HG03558 (cell line): ENCODE data around the gene MORN3.
A peak's percentile ranks its signal among the peaks of the same experiment; 100 is the strongest.
"Not testable (repeated sequence)": the region's sequence is repeated elsewhere in the genome, so short reads cannot be mapped to it uniquely, and the experiment has no call there.

Experiments used
- ATAC-seq: cut with Tn5 transposase; IDR thresholded peaks from one replicate; pipeline ENCODE4 v1.9.1; 2021; ENCODE audit warnings: moderate number of reproducible peaks; ENCODE audit not compliant: unreplicated experiment; ENCODE audit errors: extremely low read depth

The MORN3 gene, protein sequence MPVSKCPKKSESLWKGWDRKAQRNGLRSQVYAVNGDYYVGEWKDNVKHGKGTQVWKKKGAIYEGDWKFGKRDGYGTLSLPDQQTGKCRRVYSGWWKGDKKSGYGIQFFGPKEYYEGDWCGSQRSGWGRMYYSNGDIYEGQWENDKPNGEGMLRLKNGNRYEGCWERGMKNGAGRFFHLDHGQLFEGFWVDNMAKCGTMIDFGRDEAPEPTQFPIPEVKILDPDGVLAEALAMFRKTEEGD

DNA sequence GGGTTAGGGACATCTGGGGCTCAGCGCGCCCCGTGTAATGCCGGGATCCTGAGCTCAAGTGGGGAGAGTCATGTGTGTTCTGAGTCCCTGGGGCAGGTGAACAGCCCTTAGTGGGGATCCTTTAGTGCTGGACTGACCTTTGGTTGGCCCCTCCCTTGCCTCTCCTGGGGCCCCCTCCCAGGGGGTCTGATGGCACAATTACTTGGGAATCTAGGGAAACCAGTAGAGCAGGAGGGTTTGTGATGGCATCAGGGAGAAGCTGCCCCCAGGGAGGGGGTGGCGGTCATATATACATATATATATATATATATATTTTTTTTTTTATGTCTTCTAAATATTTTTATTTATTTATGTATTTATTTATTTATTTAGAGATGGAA, at the start of gene MORN3:
Gene MORN3 (minus strand): TSS at position 134 of the 380 bp plus-strand sequence. CDS start 171 bp downstream, outside the sequence.
- no peak for ATAC-seq

DNA sequence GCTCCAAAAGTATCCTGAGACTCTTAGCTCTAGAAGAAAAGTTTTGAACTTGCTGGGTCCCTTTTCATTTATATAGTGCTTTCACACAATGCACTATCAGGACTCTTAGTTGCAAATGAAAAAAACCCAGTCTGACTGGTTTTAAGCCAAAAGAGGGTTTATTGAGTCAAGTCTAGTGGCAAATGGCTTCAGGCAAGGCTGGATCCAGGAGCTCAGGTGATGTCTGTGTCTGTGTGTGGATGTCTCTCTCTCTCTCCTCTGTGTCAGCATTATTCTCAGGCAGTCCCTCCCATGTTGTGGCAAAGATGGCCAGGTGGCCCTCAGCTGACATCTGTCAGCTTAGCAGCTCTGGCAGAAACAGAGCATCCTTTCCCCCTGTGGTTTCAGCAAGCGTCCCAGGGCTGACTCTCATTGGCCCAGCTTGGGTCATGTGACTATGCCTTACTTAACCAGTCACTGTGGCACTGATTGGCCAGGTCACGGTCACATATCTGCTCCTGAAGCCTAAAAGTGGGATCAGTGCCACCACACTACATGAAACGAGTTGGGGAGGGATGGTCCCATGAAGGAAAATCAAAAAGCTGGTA, 49.3 kb upstream of the MORN3 start:
- no peak for ATAC-seq

DNA sequence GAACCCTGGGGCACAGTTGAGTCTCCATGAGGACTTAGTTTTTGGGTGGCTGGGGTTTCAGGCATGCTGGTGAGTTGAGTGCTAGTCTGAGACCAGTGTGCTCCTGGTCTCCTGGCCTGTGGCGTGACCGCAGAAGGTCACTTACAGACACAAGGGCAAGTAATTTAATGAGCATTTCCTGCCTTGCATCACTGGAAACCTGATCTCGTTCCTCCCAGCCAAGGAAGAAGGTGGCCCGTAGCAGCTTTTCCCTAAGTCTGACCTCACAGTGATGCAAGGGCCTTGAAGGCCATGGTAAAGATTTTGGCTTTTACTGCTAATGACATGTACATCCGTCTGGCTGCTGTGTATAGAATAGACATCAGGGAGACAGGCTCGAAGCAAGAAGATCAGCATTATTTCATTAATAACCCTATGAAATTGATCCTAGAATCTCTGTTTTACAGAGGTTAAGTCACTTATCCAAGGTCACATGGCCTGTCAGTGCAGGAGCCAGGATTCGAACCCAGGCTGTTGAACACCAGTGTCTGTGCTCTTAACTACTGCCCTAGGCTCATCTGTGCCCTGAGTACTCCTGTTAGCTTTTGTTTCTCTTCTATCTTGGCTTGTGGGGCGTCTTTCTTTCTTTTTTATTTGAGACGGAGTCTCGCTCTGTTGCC, 47.7 kb upstream of the MORN3 start:
- no peak for ATAC-seq

DNA sequence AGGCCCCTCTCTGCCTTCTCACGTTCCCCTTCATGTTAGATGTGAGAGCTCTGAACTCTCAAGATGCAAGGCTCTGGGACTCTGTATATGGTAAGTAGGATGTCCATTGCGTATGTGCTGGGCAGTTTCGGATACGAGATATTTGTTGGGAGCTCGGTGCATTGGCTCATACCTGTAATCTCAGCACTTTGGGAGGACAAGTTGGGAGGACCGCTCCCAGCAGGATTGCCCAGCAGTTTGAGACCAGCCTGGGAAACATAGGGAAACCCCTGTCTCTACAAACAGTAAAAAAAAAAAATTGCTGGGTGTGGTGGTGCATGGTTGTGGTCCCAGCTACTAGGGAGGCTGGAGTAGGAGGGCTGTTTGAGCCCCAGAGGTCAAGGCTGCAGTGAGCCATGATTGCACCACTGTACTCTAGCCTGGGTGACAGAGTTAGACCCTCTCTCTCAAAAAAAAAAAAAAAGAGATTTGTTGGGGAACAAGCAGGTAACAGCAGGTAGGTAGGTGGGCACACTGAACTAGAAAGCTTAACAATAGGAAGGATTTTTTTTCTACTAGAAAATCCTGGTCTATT, 46.5 kb upstream of the MORN3 start:
- ATAC-seq: no peak

DNA sequence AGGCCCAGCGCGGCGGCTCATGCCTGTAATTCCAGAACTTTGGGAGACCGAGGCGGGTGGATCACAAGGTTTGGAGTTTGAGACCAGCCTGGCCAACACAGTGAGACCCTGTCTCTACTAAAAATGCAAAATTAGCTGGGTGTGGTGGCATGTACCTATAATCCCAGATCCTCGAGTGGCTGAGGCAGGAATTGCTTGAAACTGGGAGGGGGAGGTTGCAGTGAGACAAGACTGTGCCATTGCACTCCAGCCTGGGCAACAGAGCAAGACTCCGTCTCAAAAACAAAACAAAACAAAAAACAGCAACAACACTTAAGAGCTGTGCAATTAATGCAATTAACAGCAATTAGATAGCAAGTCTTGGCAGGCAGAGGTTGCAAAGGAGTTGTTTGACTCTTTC, 45.6 kb upstream of the MORN3 start:
- not testable (repeated sequence) for ATAC-seq

DNA sequence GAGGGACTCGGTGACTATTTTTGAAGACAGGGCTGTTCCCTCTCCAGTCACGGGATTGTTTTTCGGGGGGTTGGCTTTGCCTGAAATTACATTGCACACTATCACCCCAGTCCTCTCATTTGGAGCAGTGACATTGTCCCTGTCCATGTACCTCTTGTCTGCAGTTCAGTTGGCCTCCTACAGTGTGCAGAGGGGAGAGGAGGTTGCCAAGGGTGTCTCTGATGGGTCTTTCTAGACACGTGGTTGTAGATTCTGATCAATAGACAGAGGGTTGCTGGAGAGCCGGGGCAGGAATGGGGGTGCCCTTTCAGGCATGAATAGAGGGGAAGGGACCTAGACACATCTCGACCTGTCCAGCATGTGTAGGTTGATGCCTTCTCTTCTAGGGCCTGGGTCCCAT, 44.3 kb upstream of the MORN3 start:
- no peak for ATAC-seq

DNA sequence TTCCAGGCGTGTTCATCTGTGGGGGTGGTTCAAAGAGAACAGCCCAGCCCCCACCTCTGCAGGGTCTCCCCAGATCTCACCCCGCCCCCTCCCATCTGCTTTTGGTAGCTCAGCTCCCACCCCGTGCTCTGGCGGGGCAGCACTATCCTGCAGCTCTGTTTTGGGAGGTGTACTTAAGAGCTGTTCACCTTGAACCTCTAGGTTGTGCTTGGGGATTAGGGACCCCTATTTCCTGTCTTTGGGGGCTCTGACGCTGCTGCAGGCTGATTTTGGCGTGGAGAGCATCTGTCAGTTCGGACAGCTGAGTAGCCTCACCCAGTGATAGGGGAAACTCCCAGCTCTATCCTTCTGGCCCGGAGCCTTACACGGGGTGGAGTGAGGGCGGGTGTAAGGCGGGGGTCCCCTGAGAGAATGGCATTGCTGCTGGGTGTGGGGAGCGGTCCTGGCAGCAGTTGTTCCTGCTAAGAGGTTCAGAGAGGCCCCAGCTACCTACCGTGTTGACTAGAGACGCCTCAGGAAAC, 43.9 kb upstream of the MORN3 start:
- no peak for ATAC-seq

DNA sequence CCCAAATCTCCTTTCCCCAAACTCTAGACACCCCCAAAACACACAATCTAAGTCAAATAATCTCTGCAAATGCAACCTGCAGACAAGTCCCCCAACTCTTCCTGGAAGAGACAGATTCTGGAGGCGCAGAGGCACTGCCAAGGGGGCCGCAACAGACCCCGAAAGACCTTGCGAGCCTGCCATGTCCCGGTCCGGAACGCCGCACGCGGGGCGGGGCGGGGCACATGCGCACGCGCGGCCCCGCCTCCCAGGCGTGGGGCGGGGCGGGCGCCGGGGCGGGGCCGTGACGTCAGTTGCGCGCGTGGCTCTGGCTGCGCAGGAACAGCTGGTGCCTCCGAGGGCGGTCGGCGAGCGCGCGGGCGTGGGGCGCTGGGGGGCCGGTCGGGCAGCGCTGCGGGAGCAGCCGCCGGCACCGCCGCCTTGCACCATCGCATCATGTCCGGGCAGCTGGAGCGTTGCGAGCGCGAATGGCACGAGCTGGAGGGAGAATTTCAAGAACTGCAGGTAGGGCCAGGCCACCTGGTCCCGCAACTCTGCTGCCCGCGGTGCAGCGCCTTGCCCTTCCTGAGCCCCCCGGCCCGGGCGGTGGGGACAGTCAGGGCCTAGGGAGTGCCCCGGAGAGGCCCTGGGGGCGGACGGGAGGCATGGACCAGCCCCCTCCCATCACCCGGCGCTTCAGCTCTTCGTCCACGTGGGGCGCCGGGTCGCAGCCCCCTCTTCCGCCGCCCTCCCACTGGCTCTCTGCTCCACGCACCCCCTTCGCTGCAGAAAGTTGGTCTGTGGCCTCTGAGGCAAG, 43.2 kb upstream of the MORN3 start, which contains the start of gene TMEM120B:
Gene TMEM120B (plus strand): TSS at position 292 of the 796 bp plus-strand sequence. CDS start 144 bp downstream, at position 436.
- ATAC-seq: peak; percentile 73

DNA sequence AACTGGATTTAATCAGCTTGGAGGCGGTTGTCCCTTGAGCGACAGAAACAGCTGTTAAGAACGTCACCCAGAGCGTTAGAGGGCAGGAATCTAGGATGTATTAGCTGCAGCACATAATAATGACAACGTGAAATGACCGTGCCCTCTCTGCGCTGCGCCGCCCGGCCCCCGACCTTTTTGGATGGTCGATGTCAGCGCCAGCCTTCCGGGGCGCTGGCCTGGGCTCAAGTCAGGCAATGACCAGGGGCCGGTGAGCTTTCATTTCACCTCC, 42.7 kb upstream of the MORN3 start:
- no peak for ATAC-seq

DNA sequence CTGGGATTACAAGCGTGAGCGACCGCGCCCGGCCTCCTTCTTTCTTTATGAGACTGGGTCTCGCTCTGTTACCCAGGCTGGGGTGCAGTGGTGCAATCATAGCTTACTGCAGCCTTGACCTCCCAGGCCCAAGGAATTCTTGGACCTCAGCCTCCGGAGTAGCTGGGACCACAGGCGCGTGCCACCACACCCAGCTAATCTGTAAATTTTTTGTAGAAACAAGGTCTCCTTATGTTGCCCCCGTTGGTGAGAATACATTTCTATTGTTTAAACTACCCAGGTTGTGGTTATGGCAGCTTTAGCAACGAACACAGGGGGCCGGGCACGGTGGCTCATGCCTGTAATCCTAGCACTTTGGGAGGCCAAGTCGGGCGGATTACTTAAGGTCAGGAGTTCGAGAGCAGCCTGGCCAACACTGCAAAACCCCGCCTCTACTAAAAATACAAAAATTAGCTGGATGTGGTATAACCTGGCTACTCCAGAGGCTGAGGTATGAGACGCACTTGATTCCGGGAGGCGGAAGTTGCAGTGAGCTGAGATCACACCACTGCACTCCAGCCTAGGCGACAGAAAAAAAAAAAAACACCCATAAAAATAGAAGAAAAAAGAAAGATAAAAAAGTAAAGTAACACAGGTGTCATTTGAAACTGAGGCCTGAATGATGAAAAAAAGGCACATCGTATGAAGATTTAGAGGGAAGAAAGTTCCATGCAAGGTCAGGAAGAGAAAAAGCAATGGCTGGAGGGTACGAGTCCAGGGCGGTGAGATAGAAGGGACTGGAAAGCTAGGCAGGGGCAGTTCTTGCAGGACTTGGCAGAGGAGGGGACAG, 42.1 kb upstream of the MORN3 start:
- no peak for ATAC-seq

DNA sequence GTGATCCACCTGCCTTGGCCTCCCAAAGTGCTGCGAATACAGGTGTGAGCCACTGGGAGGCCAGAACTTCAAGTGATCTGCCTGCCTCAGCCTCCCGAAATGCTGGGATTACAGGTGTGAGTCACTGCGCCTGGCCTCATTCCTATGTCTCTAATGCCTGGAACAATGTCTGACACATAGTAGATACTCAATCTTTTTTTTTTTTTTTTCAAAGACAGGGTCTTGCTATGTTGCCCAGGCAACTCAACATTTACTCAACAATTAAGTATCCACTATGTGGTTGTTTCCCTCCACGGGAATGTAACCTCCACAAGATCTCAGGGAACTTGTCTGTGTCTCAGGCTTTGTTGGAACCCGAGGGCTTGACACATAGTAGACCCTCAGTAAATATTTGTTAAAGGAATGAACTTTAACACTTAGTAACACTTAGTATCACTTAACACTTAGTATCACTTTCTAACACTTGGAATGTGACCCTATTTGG, 40.1 kb upstream of the MORN3 start:
- ATAC-seq: no peak

DNA sequence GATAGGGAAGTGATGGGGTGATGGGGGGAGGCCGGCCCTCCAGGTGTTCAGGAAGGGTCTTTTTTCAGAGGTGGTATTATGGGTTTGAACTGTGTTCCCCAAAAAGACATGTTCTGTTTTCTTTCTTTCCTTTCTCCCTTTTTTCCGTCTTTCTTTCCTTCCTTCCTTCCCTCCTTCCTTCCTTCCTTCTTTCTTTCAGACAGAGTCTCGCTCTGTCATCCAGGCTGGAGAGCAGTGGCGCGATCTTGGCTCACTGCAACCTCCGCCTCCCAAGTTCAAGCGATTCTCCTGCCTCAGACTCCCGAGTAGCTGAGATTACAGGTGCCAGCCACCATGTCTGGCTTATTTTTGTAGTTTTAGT, 39.6 kb upstream of the MORN3 start:
- not testable (repeated sequence) for ATAC-seq

DNA sequence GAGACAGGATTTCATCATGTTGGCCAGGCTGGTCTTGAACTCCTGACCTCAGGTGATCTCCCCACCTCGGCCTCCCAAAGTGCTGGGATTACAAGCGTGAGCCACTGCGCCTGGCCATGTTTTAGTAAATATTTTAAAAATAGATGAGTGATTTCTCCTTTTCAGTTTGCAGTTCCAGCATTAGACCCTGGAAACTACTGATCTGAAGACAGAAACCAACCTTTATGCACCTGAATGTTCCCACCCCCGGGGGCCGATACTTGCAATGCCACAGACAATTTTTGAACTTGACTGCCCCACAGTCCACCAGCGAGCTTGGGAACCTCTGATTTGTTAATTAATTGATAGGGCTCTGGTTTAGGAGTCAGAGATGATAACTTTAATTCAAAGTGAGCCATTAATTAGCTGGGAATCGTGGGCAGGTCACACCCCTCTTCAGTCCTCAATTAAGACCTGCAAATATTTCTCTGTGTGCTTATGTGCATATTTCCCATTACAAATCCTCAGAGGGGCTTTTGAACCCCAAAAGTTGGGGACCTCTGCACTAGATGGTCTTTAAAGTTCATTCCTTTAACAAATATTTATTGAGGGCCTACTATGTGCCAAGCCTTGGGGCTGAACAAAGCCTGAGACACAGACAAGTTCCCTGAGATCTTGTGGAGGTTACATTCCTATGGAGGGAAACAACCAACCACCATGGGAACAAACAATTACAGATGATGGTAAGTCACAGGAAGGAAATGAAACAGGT, 39.0 kb upstream of the MORN3 start:
- no peak for ATAC-seq

DNA sequence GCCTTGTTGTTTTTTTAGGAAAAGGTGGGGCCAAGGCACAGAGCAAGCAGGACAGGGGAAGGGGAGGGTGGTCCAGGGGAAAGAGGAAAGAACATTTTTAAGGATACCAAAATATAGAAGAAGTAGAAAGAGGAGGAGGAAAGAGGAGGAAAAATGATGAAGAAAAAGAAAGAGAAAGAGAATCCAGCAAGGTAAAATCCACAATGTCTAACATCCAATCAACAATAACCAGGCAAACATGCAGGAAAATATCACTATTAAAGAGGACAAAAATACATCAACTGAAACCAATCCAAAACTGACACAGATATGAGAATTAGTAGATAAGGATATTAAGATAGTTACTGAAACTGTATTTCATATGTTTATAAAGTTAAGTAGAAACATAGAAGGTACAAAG, 36.1 kb upstream of the MORN3 start:
- ATAC-seq: no peak

DNA sequence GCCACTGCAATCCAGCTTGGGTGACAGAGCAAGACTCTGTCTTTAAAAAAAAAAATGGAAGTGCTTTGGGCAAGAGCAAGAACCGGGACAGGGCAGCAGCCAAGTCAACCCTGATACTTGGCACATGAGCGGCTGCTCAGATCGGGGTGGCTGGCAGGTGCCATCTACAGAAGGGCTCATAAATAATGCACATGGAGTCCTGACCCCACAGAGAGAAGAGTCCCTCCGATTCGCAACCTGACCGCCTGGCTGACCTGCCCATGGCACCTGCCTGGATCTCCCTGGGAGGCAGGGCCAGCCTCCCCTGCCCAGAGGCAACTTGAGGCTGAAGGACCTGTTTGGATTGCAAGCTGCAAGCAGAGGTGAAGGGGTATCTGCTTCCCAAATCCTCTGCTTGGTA, 33.5 kb upstream of the MORN3 start:
- ATAC-seq: no peak

DNA sequence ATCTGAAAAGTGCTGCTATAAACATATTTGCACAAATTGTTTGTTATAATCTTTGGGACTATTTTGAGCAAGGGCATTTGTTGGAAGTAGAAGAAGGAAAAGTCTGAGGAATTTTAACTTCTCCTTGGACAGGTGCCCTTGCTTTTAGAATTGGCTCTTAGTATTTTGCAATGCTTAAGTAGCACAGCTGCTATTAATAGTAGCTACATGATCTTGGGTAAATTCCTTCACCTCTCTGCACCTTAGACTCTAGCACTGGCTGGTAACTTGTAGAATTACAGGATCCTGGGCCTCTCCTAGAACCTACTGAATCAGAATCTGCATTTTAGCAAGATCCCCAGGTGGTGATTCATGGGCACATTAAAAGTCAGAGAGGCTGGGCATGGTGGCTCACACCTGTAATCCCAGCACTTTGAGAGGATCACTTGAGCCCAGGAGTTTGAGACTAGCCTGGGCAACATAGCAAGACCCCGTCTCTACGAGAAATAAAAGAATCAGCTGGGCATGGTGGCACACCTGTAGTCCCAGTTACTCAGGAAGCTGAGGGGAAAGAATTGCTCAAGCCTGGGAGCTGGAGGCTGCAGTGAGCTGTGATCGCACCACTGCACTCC, 32.3 kb upstream of the MORN3 start:
- no peak for ATAC-seq

DNA sequence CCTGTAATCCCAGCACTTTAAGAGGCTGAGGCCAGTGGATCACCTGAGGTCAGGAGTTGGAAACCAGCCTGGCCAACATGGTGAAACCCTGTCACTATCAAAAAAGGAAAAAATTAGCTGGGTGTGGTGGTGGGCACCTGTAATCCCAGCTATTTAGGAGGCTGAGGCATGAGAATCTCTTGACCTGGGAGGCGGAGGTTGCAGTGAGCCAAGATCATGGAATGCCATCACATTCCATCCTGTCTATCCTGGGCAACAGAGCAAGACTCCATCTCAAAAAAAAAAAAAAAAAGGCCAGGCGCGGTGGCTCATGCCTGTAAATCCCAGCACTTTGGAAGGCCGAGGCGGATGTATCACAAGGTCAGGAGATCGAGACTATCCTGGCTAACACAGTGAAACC, 28.4 kb upstream of the MORN3 start:
- ATAC-seq: not testable (repeated sequence)

DNA sequence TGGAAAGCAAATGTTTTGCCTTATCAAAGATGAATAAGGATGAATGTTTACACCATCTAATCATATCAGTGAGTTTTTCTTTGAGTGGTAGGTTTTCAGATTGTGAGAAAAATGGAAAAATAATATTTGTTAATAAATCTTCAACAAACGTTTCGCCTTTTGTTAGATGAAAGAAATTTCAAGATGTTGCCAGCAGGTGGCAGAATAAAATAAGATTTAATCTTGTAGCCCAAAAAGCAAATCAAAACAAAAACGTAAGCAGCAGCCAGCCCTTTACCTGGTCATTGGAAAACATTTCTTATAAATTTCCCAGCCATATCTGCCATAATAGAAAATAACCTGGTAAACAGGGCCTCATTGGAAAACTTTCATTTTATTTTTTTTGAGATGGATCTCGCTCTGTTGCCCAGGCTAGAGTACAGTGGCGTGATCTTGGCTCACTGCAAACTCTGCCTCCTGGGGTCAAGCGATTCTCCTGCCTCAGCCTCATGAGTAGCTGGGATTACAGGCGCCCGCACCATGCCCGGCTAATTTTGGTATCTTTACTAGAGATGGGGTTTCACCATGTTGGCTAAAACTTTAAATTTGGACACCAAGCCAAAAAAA, 27.7 kb upstream of the MORN3 start:
- no peak for ATAC-seq
